Smooth muscle cell (in vitro differentiated cells): Measurements from ENCODE around the gene PSMB9. TPM values are rescaled to one million over a fixed set of nuclear protein-coding genes. Genes with fewer than 3 reads are reported as not detected.

Experiments used
- DNase-seq: peaks from one replicate; lab custom pipeline; 2025; ENCODE audit not compliant: unreplicated experiment; lab: John Stamatoyannopoulos, UW
- H2AFZ ChIP-seq: fragments of 200-600 bp; sonication (generic); 2 replicates; pipeline ENCODE4 v1.6.0; 2016; ENCODE audit warnings: antibody characterized with exemption, low read depth, mild to moderate bottlenecking
- H3F3A ChIP-seq: fragments of 200-600 bp; sonication (generic); 2 replicates; pipeline ENCODE4 v1.6.0; 2017; ENCODE audit warnings: antibody characterized with exemption, low read depth
- H3K27ac ChIP-seq: fragments of 200-600 bp; sonication (generic); 2 replicates; pipeline ENCODE4 v1.5.1; 2016; ENCODE audit warnings: low read depth, mild to moderate bottlenecking
- H3K27me3 ChIP-seq: fragments of 200-600 bp; sonication (generic); 2 replicates; pipeline ENCODE4 v1.6.1; 2016; ENCODE audit warnings: low read depth, mild to moderate bottlenecking
- H3K36me3 ChIP-seq: fragments of 200-600 bp; sonication (generic); 2 replicates; pipeline ENCODE4 v1.5.1; 2016; ENCODE audit warnings: low read depth
- H3K4me1 ChIP-seq: fragments of 200-600 bp; sonication (generic); 2 replicates; pipeline ENCODE4 v1.5.1; 2016; ENCODE audit warnings: low read depth
- H3K4me2 ChIP-seq: fragments of 200-600 bp; sonication (generic); 2 replicates; pipeline ENCODE4 v1.6.0; 2016; ENCODE audit warnings: mild to moderate bottlenecking
- H3K4me3 ChIP-seq: fragments of 200-600 bp; sonication (generic); 2 replicates; pipeline ENCODE4 v1.5.1; 2016; ENCODE audit warnings: mild to moderate bottlenecking
- H3K79me2 ChIP-seq: fragments of 200-600 bp; sonication (generic); 2 replicates; pipeline ENCODE4 v1.6.0; 2016; ENCODE audit warnings: low read depth, mild to moderate bottlenecking
- H3K9ac ChIP-seq: fragments of 200-600 bp; sonication (generic); 2 replicates; pipeline ENCODE4 v1.6.0; 2016; ENCODE audit warnings: low read depth
- H3K9me3 ChIP-seq: fragments of 200-600 bp; sonication (generic); replicated peaks from 2 replicates; pipeline ENCODE4 v1.5.1; 2016; ENCODE audit warnings: low read depth
- H4K20me1 ChIP-seq: fragments of 200-600 bp; sonication (generic); 2 replicates; pipeline ENCODE4 v1.6.0; 2016; ENCODE audit warnings: low read depth
- CTCF ChIP-seq: fragments of 200-600 bp; sonication (generic); IDR thresholded peaks from 2 replicates; pipeline ENCODE4 v1.5.1; 2017; ENCODE audit warnings: borderline replicate concordance, mild to moderate bottlenecking, antibody characterized with exemption; ENCODE audit not compliant: insufficient read depth, poor library complexity, severe bottlenecking
- WGBS: methylation state at CpG from one replicate; pipeline ENCODE4 v1.1.7; 2016; ENCODE audit warnings: low lambda C conversion rate; 5-methylcytosine and 5-hydroxymethylcytosine counted together
- polyA plus RNA-seq: library from polyadenylated mRNA; unstranded; fragments of >200 nt; fragmentation: Nextera tagmentation; extraction: Ambion mirVana; gene quantifications from 2 replicates; pipeline ENCODE4 v1.2.1, GENCODE V29; 2016
- total RNA-seq: library from RNA; depleted of rRNA; stranded (reverse); fragments of >200 nt; gene quantifications from 2 replicates; pipeline ENCODE4 v1.2.3, GENCODE V29; 2014

Gene PSMB9
- total and polyA plus RNA-seq, 2 experiments from 2014 or later = 2.2 TPM; not detected in 1

- Histone ChIP-seq H4K20me1 (no peaks in the 10 kb centered on the region), H2AFZ (no peak overlapping the region), H3K36me3 (no peaks in the 10 kb centered on the region), H3K4me2 (no peak overlapping the region), H3K9me3 (no peaks in the 10 kb centered on the region), H3K79me2 (no peaks in the 10 kb centered on the region), H3K27ac (no peak overlapping the region), H3K4me1 (no peaks in the 10 kb centered on the region), H3K9ac (no peak overlapping the region), H3K4me3 (no peak overlapping the region), H3F3A (no peaks in the 10 kb centered on the region), H3K27me3 (peaks cover 9% of the 10 kb centered on the region)
- TF ChIP-seq CTCF = peak; percentile 65
- DNase-seq = no peak
- WGBS = 55% methylated on average over 4 of the region's 4 CpGs
Observed at GRCh38 chr6:32885698-32886286, 31.8 kb downstream of the PSMB9 start.

- H3F3A ChIP-seq = no peaks in the 10 kb centered on the region
- no peak overlapping the region for H3K9ac ChIP-seq
Observed at GRCh38 chr6:32886681-32887383, 32.8 kb downstream of the PSMB9 start.

GRCh38 chr6:32887616-32888015 is 33.6 kb downstream of the PSMB9 start:
- peaks cover 9% of the 10 kb centered on the region for H3K27me3 ChIP-seq
- H3K27ac ChIP-seq = no peak overlapping the region
- H3F3A ChIP-seq = no peaks in the 10 kb centered on the region
- no peak for DNase-seq
- H4K20me1 ChIP-seq = no peaks in the 10 kb centered on the region
- no peaks in the 10 kb centered on the region for H3K9me3 ChIP-seq
- H3K9ac ChIP-seq = no peak overlapping the region
- no peaks in the 10 kb centered on the region for H3K36me3 ChIP-seq
- H3K4me2 ChIP-seq = no peak overlapping the region
- H3K4me1 ChIP-seq = no peaks in the 10 kb centered on the region
- TF ChIP-seq CTCF = no peak
- H2AFZ ChIP-seq = no peak overlapping the region
- WGBS = 85% methylated on average over 5 of the region's 5 CpGs
- no peaks in the 10 kb centered on the region for H3K79me2 ChIP-seq
- H3K4me3 ChIP-seq = no peak overlapping the region

More at GRCh38 chr6:32886681-32887383, 32.8 kb downstream of the PSMB9 start:
- Histone ChIP-seq H4K20me1 (no peaks in the 10 kb centered on the region), H3K9me3 (no peaks in the 10 kb centered on the region), H2AFZ (no peak overlapping the region), H3K4me1 (no peaks in the 10 kb centered on the region), H3K36me3 (no peaks in the 10 kb centered on the region), H3K4me2 (no peak overlapping the region), H3K79me2 (no peaks in the 10 kb centered on the region), H3K27ac (no peak overlapping the region), H3K4me3 (no peak overlapping the region), H3K27me3 (peaks cover 9% of the 10 kb centered on the region)
- DNase-seq = no peak
- 77% methylated on average over 3 of the region's 3 CpGs for WGBS
- no peak for TF ChIP-seq CTCF

GRCh38 chr6:32888576-32888975 is 34.6 kb downstream of the PSMB9 start:
- WGBS = 94% methylated on average over 2 of the region's 2 CpGs
- Histone ChIP-seq H3K79me2 (no peaks in the 10 kb centered on the region), H3F3A (no peaks in the 10 kb centered on the region), H3K9me3 (no peaks in the 10 kb centered on the region), H3K4me1 (peaks cover 2% of the 10 kb centered on the region), H3K9ac (no peak overlapping the region), H4K20me1 (no peaks in the 10 kb centered on the region), H2AFZ (no peak overlapping the region), H3K27ac (no peak overlapping the region), H3K27me3 (peaks cover 9% of the 10 kb centered on the region), H3K36me3 (no peaks in the 10 kb centered on the region), H3K4me3 (no peak overlapping the region), H3K4me2 (no peak overlapping the region)
- DNase-seq = no peak
- TF ChIP-seq CTCF = no peak
